ENCODE results near the gene ACVR1B.

Gene ACVR1B

GRCh38 chr12:51944608-51945233 lies 6.8 kb upstream of the ACVR1B start:
- DNase-seq, result no peak

- DNase-seq, result no peak
Observed at GRCh38 chr12:51947246-51947996, 4.1 kb upstream of the ACVR1B start.

- DNase-seq, result no peak
Observed at GRCh38 chr12:51948066-51948465, 3.4 kb upstream of the ACVR1B start.

- no peak for DNase-seq
Observed at GRCh38 chr12:51949342-51950030, 2.0 kb upstream of the ACVR1B start.

- no peak for DNase-seq
Observed at GRCh38 chr12:51950682-51951198, 759 bp upstream of the ACVR1B start.

GRCh38 chr12:51951843-51952722 lies 584 bp downstream of the ACVR1B start:
- DNase-seq, result peak; percentile 43

- no peak for DNase-seq
Observed at GRCh38 chr12:51953089-51953488, 1.6 kb downstream of the ACVR1B start.

- peak; percentile 73 for DNase-seq
Observed at GRCh38 chr12:51953864-51954263, 2.4 kb downstream of the ACVR1B start.

- DNase-seq, result peak; percentile 81
Observed at GRCh38 chr12:51954561-51955361, 3.3 kb downstream of the ACVR1B start.

- DNase-seq, result no peak
Observed at GRCh38 chr12:51955702-51956101, 4.2 kb downstream of the ACVR1B start.

GRCh38 chr12:51958542-51958941 lies 7.0 kb downstream of the ACVR1B start:
- no peak for DNase-seq

GRCh38 chr12:51959211-51959610 lies 7.7 kb downstream of the ACVR1B start:
- no peak for DNase-seq

- DNase-seq, result no peak
Observed at GRCh38 chr12:51959921-51960320, 8.4 kb downstream of the ACVR1B start.

- DNase-seq, result no peak
Observed at GRCh38 chr12:51960488-51960887, 9.0 kb downstream of the ACVR1B start.

GRCh38 chr12:51960890-51961289 lies 9.4 kb downstream of the ACVR1B start:
- no peak for DNase-seq

- DNase-seq, result no peak
Observed at GRCh38 chr12:51961834-51962233, 10.3 kb downstream of the ACVR1B start.

GRCh38 chr12:51962737-51963136 lies 11.2 kb downstream of the ACVR1B start:
- DNase-seq, result peak; percentile 30

GRCh38 chr12:51963477-51963876 lies 12.0 kb downstream of the ACVR1B start:
- no peak for DNase-seq

- DNase-seq, result no peak
Observed at GRCh38 chr12:51969643-51970042, 18.1 kb downstream of the ACVR1B start.

- peak; percentile 28 for DNase-seq
Observed at GRCh38 chr12:51970904-51971646, 19.6 kb downstream of the ACVR1B start.

All from OCI-M1 (cell line).